ELR (cell line): ENCODE measurements around the gene CDKAL1.

Source experiments
- DNase-seq: peaks from one replicate; pipeline ENCODE4 v3.0.0-alpha.2; 2015; ENCODE audit warnings: low read depth

Gene CDKAL1

DNA sequence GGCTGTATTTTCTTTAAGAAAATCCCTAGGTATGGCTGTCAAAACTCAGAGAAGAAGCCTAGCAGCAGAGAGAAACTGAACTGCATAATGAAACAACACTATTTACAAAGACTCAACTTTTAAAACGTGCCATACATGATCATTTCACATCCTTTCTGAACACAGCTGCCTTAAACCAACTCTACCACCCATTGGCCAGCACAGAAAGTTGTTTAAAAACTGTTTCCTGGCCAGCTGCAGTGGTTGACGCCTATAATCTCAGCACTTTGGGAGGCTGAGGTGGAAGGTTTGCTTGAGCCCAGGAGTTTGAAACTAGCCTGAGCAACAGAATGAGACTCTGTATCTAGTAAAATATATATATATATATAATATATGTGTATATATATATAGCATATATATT lies 722.9 kb downstream of the CDKAL1 start:
- no peak for DNase-seq

DNA sequence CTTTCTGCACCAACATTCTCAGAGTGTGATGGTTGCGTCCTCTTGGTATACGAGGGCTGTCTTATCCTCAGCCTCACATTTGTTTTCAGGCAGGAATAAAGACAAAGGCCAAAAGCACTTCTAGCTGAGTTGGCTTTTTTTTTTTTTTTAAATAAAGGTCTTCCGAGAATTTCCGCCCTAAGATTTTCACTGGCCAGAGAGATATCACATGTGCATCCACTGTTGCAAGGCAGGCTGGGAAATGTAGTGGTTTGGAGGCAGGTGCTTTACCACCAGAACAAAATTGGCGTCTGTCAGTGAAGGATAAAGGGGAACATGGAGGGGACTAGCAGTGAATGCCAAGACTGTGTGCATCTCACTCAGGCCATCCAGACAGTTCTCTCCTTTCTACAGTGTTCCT lies 724.4 kb downstream of the CDKAL1 start:
- DNase-seq: no peak

DNA sequence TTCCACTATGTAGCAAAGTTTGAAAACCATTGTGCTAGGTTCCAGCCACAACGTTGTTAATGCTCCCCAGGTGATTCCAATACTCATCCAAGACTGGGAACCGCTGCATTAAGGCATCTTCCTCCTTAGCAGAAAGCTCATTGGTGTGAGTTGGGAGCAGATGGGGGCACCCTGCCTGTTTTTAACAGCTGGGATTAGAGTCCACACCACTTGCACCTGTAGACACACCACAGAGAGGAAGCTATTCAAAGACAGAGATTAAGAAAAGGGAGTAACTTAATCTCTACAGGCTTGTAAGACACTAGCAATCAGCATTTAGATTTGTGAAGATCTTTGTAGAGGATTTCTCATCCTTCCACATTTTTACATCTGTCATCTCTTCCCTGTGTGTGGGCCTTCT lies 725.4 kb downstream of the CDKAL1 start:
- no peak for DNase-seq

DNA sequence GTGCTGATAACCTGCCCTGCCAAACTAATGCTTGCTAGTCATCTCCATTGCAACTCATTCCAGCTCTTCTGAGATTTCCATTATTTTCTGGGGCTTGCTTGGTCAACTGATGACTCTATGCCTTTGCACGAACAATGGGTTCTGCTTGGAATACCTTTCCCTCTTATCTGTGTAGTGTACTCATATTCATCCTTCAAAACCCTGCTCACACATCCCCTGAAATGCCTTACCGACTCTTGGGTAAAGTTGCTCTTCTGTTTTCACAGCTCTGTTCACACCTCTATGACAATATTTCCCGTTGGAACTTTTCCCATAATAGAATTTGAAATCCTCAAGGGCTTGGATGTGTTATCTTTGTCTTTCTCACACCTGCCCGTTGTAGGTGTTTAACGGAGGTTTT lies 728.2 kb downstream of the CDKAL1 start:
- no peak for DNase-seq

DNA sequence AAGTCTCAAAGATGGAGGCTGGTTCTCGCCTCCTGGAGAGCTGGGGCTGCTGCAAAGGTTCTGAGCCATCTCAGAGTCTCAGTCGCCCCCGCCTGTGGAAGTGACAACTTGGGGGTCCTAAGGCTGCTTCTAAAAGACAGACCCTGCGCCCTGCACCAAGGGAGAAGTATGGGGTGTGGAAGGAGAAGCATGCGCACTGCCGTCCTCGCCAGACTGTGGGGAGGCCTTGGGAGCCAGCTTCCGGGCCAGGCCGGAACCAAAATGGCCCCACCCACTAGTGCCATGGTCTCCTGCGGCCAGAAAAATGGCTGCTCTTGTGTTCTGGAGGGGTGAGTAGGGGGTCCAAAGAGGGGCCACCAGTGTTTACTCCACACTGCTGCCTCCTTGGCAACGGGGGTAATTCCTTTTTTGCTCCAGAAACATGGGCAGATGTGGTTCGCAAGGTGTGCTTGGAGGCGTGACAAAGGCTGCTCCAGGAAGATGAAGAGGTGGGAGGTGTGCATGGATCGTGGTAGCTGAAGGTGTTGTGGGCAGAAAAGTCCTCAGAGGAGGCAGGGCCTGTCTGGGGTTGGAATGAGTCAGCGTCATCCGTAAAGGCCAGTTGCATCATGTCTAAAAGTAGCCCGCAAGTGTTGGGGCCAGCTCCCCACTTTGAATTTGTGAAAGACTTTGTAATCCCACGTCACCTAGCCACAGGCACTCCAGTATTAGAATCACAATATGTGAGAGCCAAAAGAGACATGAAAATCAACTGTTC lies 729.5 kb downstream of the CDKAL1 start:
- DNase-seq: peak; percentile 87

DNA sequence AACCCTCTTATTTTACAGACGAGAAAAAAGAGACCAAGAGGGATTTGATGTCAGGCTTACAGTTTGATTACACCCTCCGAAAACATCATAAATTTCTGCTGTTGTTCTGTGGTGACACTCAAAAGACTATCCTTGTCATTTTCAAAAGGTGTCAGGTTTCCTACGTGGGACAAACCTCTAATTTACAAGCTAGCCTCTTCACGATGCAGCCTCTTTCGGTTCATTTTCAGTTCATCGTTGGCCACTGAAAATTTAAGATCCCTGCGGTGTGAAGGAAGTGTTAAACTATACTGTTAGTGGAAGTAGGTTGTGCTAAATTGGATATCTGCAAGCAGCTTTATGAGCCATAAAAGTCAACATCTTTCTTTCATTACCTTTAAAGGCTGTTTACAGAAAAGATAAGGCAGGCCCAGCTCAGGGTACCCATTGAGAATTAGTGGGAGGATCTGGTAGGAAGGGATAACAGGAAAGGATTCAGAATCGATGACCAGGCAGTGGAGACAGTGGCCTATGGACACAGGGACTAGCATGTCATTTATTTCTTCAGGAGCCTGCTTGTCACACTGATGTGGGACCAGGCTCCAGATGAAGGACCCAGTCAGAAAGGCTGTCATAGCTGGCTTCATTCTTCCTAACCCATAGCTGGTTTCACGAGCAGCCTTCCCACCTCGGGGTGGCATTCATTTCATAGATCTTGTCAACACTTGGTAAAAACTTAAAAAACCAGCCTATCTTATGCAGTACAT lies 730.2 kb downstream of the CDKAL1 start:
- DNase-seq: no peak

DNA sequence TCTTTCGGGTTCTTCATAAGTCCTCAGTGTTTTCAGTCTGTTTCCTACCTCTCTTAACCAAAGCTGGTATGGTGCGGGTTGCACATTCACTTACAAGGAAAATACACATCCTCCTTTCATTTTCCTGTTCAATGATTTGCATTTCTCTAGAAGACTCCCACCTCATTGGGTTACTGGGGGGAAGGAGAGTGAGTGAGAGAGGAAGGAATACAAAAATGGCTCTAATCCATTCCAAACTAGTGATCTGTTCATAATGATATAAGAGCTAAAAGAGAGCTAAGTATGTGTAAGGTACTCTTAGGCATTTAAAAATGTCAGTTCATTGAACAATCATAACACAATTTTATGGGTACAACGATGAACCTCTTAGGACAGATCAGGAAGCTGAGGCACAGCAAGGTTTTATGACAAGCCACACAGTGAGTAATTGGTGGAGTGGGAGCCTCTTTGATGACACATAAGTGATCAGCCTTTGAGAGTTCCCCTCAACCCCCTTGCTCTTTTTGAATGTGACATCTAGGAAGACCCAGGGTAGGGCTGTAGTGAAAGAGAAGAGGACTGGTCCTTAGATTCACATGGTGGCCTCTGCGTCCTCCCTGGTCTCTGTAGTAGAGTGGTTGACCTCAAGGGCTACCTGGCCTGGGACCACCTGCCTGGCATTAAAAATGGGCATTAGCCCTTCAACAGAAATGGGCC lies 730.9 kb downstream of the CDKAL1 start:
- peak; percentile 64 for DNase-seq

DNA sequence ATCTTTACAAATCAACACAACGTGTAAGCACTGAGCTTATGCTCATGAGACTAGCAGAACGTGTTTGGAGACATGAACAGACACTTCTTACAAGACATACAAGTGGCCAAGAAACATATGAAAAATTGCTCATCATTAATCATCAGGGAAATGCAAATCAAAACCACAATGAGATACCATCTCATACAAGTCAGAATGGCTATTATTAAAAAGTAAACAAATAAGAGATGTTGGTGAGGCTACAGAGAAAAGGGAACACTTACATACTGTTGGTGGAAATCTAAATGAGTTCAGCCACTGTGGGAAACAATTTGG lies 731.4 kb downstream of the CDKAL1 start:
- DNase-seq: peak; percentile 86

DNA sequence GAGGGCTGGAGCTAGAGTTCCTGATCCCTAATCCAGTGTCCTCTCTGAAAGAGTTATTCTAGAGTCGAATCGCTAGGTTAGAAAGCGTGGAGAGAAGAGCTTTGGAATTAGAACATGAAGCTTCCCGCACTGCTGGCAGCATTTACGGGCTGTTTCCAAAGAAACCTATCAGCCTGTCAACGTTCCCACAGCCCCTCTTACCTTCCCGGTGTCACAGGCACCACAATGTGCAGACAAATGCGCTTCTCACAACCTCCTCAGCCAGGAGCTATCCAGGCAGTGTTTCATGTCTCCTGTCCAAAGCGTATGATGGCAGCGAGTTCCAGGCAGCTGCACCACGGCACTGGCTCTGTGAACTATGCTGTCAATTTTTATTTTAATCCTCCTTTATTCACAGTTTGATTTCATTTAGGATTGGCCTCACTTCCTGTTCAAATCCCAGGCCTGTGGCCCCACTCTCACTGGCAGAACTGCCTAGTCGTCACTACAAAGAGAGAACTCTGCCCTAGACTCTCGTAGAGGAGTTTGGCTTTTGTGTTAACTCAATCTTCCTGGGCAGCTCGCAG lies 736.5 kb downstream of the CDKAL1 start:
- DNase-seq: no peak

DNA sequence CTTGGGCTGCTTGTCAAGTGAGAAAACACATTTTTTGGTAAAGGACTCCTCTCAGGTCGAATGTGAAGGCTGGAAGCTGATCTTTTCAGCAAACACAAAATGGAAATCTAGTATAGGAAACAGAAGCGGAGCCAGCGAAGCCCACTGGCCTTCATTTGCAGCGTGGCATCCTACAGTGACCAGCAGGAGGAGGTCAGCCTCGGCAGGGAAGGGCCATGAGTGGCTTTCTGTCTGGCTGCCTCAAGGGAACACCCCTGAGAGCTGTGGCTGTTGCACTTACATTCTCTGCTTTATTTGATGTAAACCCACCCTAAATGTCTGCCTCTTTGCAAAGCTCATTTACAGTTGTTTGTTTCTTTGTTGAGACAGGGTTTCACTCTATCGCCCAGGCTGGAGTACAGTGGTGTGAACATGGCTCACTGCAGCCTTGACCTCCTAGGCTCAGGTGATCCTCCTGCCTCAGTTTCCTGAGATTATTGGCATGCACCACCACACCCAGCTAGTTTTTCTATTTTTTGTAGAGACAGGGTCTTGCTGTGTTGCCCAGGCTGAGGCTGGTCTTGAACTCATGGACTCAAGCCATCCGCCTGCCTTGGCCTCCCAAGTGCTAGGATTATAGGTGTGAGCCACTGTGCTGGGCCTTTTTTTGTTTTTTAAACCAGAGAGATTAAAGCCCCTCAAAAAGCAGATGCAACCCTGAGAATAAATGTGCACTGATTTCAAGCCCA lies 737.3 kb downstream of the CDKAL1 start:
- no peak for DNase-seq

DNA sequence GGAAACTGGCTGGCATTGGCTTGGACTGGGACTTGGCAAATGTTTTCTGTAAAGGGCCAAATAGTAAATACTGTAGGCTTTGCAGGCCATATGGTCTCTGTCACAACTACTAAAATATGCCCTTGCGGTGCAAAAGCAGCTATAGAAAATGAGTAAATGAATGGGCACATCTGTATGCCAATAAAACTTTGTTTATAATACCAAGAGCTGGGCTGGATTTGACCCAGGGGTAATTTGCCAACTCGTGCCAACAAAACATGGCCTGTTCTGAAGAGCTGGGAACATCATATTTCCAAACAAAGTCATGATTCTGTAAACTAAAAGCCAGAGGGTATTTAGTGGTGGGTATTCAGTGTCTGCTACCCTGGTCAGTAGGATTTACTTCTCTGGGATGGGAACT lies 739.2 kb downstream of the CDKAL1 start:
- DNase-seq: no peak

DNA sequence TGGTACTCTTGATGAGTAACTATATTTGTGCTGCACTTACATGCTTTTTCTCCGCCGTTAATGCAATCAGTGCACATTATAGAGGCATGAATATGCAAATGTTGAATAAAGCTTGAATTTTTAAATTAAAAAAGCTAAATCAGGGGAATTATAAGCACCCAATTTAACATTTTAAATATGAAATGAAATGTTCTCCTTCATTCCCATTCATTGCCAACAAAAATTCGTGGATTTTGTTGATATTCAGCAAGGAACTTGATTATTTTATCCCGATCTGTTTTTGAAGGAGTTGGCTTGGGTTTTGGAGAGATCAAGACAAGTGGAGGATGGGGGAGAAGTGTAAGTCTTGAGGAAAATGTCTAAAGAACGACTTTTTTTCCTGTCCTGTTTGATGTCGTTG lies 740.6 kb downstream of the CDKAL1 start:
- DNase-seq: no peak

DNA sequence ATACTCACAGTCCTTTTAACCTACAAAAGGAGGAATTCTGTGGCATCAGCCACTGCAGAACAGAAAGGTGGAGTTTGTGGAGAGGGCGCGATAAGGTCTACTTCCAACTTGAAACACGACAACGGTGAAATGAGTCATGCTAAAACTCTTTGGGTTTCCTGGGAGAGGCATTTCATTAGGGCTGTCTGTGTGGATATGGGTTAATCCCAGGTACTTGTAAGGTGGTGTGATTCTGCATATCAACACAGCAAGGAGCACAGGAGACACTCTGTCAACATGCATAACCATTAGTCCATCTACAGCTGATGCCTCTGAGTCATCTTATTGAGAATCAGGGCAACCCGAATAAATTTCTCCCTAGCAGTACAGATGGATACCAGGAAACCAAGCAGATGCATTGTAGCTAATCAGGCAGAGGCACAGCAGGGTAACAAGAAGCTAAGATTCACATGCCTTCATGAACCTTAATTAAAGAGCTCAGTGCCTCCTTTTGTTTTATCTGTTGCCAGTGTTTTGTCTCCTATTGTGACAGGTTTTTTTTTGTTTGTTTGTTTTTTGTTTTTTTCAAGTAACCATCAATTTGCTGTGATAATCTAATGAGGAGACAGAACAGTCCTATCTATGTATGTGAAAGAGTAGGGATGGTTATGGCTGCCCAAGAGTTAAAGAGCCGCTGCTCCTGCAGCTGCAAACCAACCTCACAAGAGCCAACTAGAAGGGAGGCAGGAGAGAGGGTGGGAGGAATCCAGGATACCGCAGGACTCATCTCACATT lies 743.5 kb downstream of the CDKAL1 start:
- peak; percentile 2 for DNase-seq

DNA sequence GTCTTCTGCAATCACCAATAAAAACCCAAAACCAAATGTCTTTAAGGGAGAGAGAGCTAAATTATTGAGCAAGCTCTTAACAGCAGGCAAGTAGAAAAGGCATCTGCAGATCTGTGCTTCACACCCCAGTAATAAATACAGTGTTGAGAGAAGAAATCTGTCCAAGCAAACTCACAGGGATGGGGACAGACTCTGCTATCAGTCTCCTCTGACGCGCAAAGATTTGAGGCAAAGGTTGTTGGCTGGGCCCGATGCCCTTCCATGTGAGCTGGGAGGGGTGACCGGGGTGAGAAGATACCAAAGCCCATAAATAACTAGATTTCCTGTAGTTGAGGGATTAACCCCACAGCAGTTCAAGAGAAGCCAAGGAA lies 744.1 kb downstream of the CDKAL1 start:
- DNase-seq: no peak

DNA sequence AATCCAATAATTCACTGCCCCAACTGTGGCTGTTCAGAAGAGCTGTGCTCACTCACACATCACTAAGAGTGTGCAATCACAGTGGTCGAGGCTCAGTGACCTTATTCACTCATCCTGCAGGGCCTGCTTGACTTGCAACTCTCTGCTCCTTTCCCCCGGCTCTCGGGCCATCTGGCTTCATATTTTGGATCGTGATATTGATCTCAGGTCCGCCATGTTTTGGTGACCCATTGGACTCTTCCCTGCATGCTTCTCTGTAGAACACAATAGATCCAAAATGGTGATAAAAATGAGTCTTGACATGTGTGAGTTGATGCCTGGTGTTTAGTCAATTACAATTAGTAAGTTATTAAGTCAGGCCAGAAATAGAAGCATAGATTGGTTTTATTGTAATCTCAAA lies 745.4 kb downstream of the CDKAL1 start:
- DNase-seq: no peak

DNA sequence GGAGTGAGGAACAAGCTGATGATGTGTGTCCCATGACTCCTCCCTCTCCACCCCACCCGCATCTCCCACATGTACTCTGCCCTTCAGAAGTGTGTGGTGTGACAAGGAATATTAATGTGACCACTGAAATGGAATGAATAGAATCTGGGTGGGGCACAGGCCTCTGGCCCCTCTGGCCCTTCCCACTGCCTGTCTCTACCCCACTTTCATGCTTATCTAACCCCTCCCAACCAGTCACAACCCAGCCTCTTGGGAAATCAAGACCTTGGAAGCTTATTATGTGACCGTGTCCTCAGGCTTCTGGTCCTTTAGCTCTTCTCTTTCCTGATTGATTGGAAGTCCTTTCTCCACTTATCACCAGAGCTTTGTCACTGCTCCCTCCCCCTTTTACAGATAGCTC lies 747.1 kb downstream of the CDKAL1 start:
- no peak for DNase-seq
